Measurements from ENCODE around the gene PTGDR2.

- no peak for TF ChIP-seq NR3C1 (CRISPR knock-in tag; conservative IDR thresholded peaks at IDR 0.05; ENCODE audit: low read depth)
- TF ChIP-seq ZNF416 (CRISPR knock-in tag; IDR thresholded peaks at IDR 0.05) = no peak
- no peak for TF ChIP-seq CTCF (IDR thresholded peaks at IDR 0.05)
- no peak for TF ChIP-seq GRHL2 (CRISPR knock-in tag; IDR thresholded peaks at IDR 0.05; ENCODE audit: insufficient replicate concordance, severe bottlenecking)
- no peak for TF ChIP-seq ZSCAN18 (CRISPR knock-in tag; IDR thresholded peaks at IDR 0.05)
- no peak for TF ChIP-seq E2F4 (CRISPR knock-in tag; IDR thresholded peaks at IDR 0.05; ENCODE audit: borderline replicate concordance, low read depth)
- no peak for TF ChIP-seq EMX1 (CRISPR knock-in tag; IDR thresholded peaks at IDR 0.05)
These were observed 33.7 kb downstream of the PTGDR2 start for GRCh38 chr11:60821827-60822599.
